Measurements from ENCODE around the gene NR2C2. TPM values are rescaled to one million over a fixed set of nuclear protein-coding genes. Genes with fewer than 3 reads are reported as not detected.

The NR2C2 gene
- total and polyA plus RNA-seq, 10 of the 15 experiments (the other 5 are each of a cell fraction or from before 2014, with no cell fraction given): 2.7 to 30.3 (median 18.3) TPM

DNA sequence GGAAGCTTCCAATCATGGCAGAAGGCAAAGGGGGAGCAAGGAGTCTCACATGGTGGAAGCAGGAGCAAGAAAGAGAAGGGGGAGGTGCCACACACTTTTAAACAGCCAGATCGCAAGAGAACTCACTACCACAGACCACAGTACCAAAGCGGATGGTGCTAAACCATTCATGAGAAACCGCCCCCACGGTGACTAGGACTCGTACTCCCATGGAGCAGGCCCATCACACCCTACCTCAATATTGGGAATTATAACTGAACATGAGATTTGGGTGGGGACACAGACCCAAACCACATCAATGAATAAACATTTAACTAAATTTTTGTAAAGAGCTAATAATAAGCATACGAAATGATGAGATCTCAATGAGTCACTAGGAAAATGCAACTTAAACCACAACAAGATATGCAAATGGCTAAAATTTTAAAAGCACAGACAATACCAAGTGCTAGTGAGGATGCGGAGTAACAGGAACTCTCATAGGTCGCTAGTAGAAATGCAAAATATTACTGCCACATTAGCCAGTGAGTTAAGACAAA, 107.7 kb downstream of the NR2C2 start (continued):
- TF ChIP-seq, protein P1, sequence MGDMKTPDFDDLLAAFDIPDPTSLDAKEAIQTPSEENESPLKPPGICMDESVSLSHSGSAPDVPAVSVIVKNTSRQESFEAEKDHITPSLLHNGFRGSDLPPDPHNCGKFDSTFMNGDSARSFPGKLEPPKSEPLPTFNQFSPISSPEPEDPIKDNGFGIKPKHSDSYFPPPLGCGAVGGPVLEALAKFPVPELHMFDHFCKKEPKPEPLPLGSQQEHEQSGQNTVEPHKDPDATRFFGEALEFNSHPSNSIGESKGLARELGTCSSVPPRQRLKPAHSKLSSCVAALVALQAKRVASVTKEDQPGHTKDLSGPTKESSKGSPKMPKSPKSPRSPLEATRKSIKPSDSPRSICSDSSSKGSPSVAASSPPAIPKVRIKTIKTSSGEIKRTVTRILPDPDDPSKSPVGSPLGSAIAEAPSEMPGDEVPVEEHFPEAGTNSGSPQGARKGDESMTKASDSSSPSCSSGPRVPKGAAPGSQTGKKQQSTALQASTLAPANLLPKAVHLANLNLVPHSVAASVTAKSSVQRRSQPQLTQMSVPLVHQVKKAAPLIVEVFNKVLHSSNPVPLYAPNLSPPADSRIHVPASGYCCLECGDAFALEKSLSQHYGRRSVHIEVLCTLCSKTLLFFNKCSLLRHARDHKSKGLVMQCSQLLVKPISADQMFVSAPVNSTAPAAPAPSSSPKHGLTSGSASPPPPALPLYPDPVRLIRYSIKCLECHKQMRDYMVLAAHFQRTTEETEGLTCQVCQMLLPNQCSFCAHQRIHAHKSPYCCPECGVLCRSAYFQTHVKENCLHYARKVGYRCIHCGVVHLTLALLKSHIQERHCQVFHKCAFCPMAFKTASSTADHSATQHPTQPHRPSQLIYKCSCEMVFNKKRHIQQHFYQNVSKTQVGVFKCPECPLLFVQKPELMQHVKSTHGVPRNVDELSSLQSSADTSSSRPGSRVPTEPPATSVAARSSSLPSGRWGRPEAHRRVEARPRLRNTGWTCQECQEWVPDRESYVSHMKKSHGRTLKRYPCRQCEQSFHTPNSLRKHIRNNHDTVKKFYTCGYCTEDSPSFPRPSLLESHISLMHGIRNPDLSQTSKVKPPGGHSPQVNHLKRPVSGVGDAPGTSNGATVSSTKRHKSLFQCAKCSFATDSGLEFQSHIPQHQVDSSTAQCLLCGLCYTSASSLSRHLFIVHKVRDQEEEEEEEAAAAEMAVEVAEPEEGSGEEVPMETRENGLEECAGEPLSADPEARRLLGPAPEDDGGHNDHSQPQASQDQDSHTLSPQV (IDR thresholded peaks at IDR 0.05): no peak
- TF ChIP-seq MTA3 (IDR thresholded peaks at IDR 0.05; ENCODE audit: borderline replicate concordance, low read length): 0 out of 2 replicates have a peak, but pooled peaks have one; percentile 24
- peak; percentile 91 for TF ChIP-seq RUNX3 (IDR thresholded peaks at IDR 0.05; ENCODE audit: low read length)
- TF ChIP-seq ZNF687 (IDR thresholded peaks at IDR 0.05): no peak
- TF ChIP-seq, protein P2, sequence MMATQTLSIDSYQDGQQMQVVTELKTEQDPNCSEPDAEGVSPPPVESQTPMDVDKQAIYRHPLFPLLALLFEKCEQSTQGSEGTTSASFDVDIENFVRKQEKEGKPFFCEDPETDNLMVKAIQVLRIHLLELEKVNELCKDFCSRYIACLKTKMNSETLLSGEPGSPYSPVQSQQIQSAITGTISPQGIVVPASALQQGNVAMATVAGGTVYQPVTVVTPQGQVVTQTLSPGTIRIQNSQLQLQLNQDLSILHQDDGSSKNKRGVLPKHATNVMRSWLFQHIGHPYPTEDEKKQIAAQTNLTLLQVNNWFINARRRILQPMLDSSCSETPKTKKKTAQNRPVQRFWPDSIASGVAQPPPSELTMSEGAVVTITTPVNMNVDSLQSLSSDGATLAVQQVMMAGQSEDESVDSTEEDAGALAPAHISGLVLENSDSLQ (IDR thresholded peaks at IDR 0.05): no peak
- no peak for TF ChIP-seq SIN3A (IDR thresholded peaks at IDR 0.05; ENCODE audit: low read depth, low read length)
- TF ChIP-seq POLR2A (IDR thresholded peaks at IDR 0.05; ENCODE audit: low read depth, low read length): no peak
- TF ChIP-seq CBX3 (IDR thresholded peaks at IDR 0.05; ENCODE audit: borderline replicate concordance, low read depth): no peak
- TF ChIP-seq TAF1 (IDR thresholded peaks at IDR 0.05; ENCODE audit: borderline replicate concordance, low read depth, low read length): no peak
- TF ChIP-seq ZNF207 (IDR thresholded peaks at IDR 0.05; ENCODE audit: borderline replicate concordance): no peak
- no peak for TF ChIP-seq BRCA1 (IDR thresholded peaks at IDR 0.05; ENCODE audit: low read depth, low read length)
- TF ChIP-seq CBX5 (IDR thresholded peaks at IDR 0.05; ENCODE audit: low read depth): peak; percentile 85
- TF ChIP-seq CREM (IDR thresholded peaks at IDR 0.05; ENCODE audit: low read depth): 0 out of 2 replicates have a peak, but pooled peaks have one; percentile 25
- peak; percentile 84 for TF ChIP-seq EED (IDR thresholded peaks at IDR 0.05; ENCODE audit: low read depth)
- no peak for TF ChIP-seq RAD21 (IDR thresholded peaks at IDR 0.05; ENCODE audit: insufficient read depth, low read depth, low read length)
- TF ChIP-seq MEF2B (IDR thresholded peaks at IDR 0.05; ENCODE audit: partially characterized antibody, poor library complexity, severe bottlenecking): peak; percentile 66
- TF ChIP-seq IRF5 (IDR thresholded peaks at IDR 0.05; ENCODE audit: borderline replicate concordance): no peak
- no peak for TF ChIP-seq SMC3 (IDR thresholded peaks at IDR 0.05; ENCODE audit: borderline replicate concordance, low read length)
- TF ChIP-seq SMARCA5 (IDR thresholded peaks at IDR 0.05): no peak
